Inflammatory macrophage treated with lipopolysaccharide for 1 hour (primary cell): ENCODE data around the gene SAP25.
A peak's percentile ranks its signal among the peaks of the same experiment; 100 is the strongest.

Experiments
- DNase-seq, 2 donors: peaks; one replicate each; pipeline ENCODE4 v3.0.0-alpha.2; 2020 to 2022

SAP25 gene

GRCh38 chr7:100573691-100574361, at the start of gene SAP25:
Gene SAP25, minus strand, starts transcription at chr7:100573900. Its CDS starts 158 bp downstream, at chr7:100573742.
- DNase-seq, result no peak

GRCh38 chr7:100621554-100621953, 47.9 kb upstream of the SAP25 start:
- DNase-seq, result no peak

- no peak for DNase-seq
Measured at GRCh38 chr7:100620804-100621203, 47.1 kb upstream of the SAP25 start.

GRCh38 chr7:100620239-100620638, 46.5 kb upstream of the SAP25 start:
- no peak for DNase-seq

- no peak for DNase-seq
Measured at GRCh38 chr7:100614308-100614861, 40.7 kb upstream of the SAP25 start.

- peak; percentile 29 to 40 for DNase-seq
Measured at GRCh38 chr7:100613412-100614175, 39.9 kb upstream of the SAP25 start.

GRCh38 chr7:100612730-100613390, 39.2 kb upstream of the SAP25 start:
- no peak for DNase-seq

- peak; percentile 98 to 99 for DNase-seq
Measured at GRCh38 chr7:100611983-100612729, 38.5 kb upstream of the SAP25 start, which contains the start of gene MOSPD3. Gene MOSPD3, plus strand, starts transcription at chr7:100612540. Its CDS starts 252 bp downstream, at chr7:100612792.

- peak in 1 of 2 donors; percentile 44 for DNase-seq
Measured at GRCh38 chr7:100609958-100610357, 36.3 kb upstream of the SAP25 start.

- DNase-seq, result no peak
Measured at GRCh38 chr7:100607111-100607510, 33.4 kb upstream of the SAP25 start.

GRCh38 chr7:100606313-100606712, 32.6 kb upstream of the SAP25 start:
- no peak for DNase-seq

GRCh38 chr7:100604976-100605911, 31.5 kb upstream of the SAP25 start:
- peak; percentile 51 to 62 for DNase-seq

GRCh38 chr7:100604028-100604975, 30.6 kb upstream of the SAP25 start:
- DNase-seq, result peak; percentile 62 to 76

GRCh38 chr7:100603726-100604027, 30.0 kb upstream of the SAP25 start:
- DNase-seq, result no peak

GRCh38 chr7:100602889-100603725, 29.4 kb upstream of the SAP25 start:
- no peak for DNase-seq

GRCh38 chr7:100600730-100601038, 27.0 kb upstream of the SAP25 start:
- DNase-seq, result no peak

- no peak for DNase-seq
Measured at GRCh38 chr7:100599911-100600729, 26.4 kb upstream of the SAP25 start.

- DNase-seq, result no peak
Measured at GRCh38 chr7:100598425-100598824, 24.7 kb upstream of the SAP25 start.

- no peak for DNase-seq
Measured at GRCh38 chr7:100595188-100595587, 21.5 kb upstream of the SAP25 start.
